Activated naive CD8-positive, alpha-beta T cell treated with anti-CD3 and anti-CD28 coated beads, Interleukin-2, amount 50 U/mL, for 24 hours (primary cell): Measurements from ENCODE around the gene TFAP2C.
"Not testable (repeated sequence)": the region's sequence is repeated elsewhere in the genome, so short reads cannot be mapped to it uniquely, and the experiment has no call there.

Experiments used
- ATAC-seq: fragments of 150-1000 bp; cut with Tn5 transposase; one replicate; pipeline ENCODE4 v1.10.0; 2021
- DNase-seq: peaks from one replicate; pipeline ENCODE4 v3.0.0; 2021
- H3K27ac Mint-ChIP-seq: one replicate; pipeline ENCODE4 v1.8.0; 2021; ENCODE audit warnings: mild to moderate bottlenecking, mixed read lengths
- H3K27me3 Mint-ChIP-seq: one replicate; pipeline ENCODE4 v1.8.0; 2021; ENCODE audit warnings: mixed read lengths
- H3K36me3 Mint-ChIP-seq: one replicate; pipeline ENCODE4 v1.8.0; 2021; ENCODE audit warnings: low read depth, mixed read lengths
- H3K4me1 Mint-ChIP-seq: one replicate; pipeline ENCODE4 v1.8.0; 2021; ENCODE audit warnings: mixed read lengths
- H3K4me3 Mint-ChIP-seq: one replicate; pipeline ENCODE4 v1.8.0; 2021; ENCODE audit warnings: mild to moderate bottlenecking, moderate library complexity, mixed read lengths
- H3K9me3 Mint-ChIP-seq: one replicate; pipeline ENCODE4 v1.8.0; 2021; ENCODE audit warnings: mixed read lengths

Gene TFAP2C

DNA sequence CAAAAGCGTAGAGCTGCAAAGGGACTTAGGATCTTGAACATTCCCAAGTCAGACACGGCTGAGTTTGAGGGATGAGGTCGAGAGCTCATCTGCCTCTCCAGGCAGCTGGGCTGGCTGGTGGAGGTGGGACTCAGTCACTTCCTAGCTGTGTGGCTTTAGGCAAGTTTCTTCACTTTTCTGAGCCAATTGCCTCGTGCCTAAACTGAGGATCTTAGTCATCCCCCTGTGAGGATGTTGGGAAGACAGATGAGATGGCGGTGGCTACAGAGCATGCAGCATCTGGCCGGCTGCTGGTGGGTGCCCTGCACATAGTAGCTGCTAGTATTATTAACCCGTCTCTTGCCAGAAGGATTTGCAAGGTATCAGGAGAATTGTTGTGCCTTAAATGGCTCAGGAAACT lies 27.5 kb downstream of the TFAP2C start:
- H3K27ac Mint-ChIP-seq = no peak overlapping the region
- H3K4me3 Mint-ChIP-seq = no peak overlapping the region
- ATAC-seq (no peak), DNase-seq (no peak)
- H3K9me3 Mint-ChIP-seq = no peaks in the 10 kb centered on the region
- H3K36me3 Mint-ChIP-seq = no peaks in the 10 kb centered on the region
- no peaks in the 10 kb centered on the region for H3K27me3 Mint-ChIP-seq
- H3K4me1 Mint-ChIP-seq = no peaks in the 10 kb centered on the region

DNA sequence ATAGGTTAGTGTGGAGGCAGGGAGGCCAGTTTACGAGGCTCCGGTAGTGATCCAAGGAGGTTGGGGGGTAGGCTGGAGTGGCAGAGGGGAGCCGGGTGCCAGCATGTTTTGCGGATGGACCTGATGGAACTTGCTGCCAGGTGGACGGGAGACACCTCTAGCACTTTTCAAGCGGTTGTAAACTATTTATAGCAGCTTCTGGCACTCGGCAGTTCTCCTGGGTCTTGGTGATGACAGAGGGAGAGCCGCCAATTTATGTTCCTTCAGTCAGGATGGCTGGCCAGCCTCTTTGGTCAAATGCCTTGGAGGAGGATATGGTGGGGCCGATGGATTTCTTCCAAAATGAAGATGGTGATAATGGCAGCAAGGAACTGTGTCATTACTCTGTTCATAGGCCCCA lies 28.8 kb downstream of the TFAP2C start:
- Mint-ChIP-seq H3K27ac (no peak overlapping the region), H3K36me3 (no peaks in the 10 kb centered on the region), H3K4me1 (no peaks in the 10 kb centered on the region), H3K4me3 (no peak overlapping the region), H3K9me3 (no peaks in the 10 kb centered on the region), H3K27me3 (no peaks in the 10 kb centered on the region)
- DNase-seq (no peak), ATAC-seq (no peak)

DNA sequence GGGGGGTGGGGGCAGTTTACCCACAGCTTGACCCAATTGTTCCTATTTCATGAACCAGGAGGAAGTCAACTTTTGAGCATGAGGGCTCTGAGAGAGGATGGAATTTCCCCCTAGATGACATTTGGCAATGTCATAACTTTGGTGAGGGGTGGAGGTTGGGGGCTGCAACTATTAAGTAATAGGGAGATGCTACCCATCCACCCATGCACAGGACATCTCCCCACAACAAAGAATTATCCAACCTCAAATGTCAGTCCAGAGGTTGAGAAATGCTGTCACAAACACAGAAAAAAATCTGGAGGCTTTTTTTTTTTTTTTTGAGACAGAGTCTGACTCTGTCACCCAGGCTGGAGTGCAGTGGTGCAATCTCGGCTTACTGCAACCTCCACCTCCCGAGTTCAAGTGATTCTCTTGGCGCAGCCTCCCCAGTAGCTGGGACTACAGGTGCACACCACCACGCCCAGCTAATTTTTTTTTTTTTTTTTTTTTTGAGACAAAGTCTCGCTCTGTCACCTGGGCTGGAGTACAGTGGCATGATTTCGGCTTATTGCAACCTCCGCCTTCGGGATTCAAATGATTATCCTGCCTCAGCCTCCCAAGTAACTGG lies 29.3 kb downstream of the TFAP2C start:
- not testable (repeated sequence) for DNase-seq, H3K27me3 Mint-ChIP-seq, H3K36me3 Mint-ChIP-seq, H3K4me1 Mint-ChIP-seq, H3K27ac Mint-ChIP-seq, H3K9me3 Mint-ChIP-seq, ATAC-seq, H3K4me3 Mint-ChIP-seq

DNA sequence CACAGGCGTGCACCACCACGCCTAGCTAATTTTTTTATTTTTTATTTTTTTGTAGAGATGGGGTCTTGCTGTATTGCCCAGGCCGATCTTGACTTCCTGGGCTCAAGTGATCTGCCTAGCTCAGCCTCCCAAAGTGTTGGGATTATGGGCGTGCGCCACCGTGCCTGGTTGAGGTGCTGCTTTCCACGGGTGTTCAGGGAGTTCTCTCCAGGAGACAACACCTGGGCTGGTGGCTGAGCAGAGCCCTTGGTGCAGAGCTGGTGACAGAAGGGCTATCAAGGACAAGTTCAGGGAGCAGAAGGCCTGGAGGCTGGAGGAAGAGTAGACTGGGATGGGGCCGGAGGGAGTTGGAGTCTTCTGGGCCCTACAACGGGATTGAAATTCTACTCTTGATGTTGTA lies 34.6 kb downstream of the TFAP2C start:
- DNase-seq (no peak), ATAC-seq (no peak)
- peaks cover 2% of the 10 kb centered on the region for H3K27me3 Mint-ChIP-seq
- no peaks in the 10 kb centered on the region for H3K4me1 Mint-ChIP-seq
- no peak overlapping the region for H3K27ac Mint-ChIP-seq
- no peak overlapping the region for H3K4me3 Mint-ChIP-seq
- no peaks in the 10 kb centered on the region for H3K36me3 Mint-ChIP-seq
- no peaks in the 10 kb centered on the region for H3K9me3 Mint-ChIP-seq

DNA sequence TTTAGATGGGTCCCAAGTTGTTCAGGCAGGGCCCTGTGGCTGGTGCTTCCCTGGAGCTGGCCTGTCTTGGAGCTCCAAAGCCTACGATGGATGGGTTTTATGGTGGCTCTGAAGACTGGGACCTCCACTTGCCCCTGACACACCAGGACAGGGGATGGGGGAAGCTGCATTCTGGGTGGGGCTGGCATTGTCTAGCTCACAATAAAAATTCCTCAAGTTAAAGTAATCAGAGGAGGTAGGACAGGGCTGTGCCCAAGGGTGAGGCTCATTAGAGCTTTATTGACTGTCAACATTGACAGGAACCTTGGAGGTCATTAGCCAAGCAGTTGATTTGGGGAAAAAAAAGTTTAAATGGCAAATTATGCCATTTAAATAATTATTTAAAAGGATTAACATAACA lies 35.7 kb downstream of the TFAP2C start:
- peaks cover 2% of the 10 kb centered on the region for H3K27me3 Mint-ChIP-seq
- no peaks in the 10 kb centered on the region for H3K9me3 Mint-ChIP-seq
- ATAC-seq (no peak), DNase-seq (no peak)
- no peak overlapping the region for H3K4me3 Mint-ChIP-seq
- no peak overlapping the region for H3K27ac Mint-ChIP-seq
- H3K36me3 Mint-ChIP-seq = no peaks in the 10 kb centered on the region
- no peaks in the 10 kb centered on the region for H3K4me1 Mint-ChIP-seq

- no peaks in the 10 kb centered on the region for H3K4me1 Mint-ChIP-seq
- no peak for ATAC-seq
These were observed 36.7 kb downstream of the TFAP2C start for GRCh38 chr20:56665806-56666205.

DNA sequence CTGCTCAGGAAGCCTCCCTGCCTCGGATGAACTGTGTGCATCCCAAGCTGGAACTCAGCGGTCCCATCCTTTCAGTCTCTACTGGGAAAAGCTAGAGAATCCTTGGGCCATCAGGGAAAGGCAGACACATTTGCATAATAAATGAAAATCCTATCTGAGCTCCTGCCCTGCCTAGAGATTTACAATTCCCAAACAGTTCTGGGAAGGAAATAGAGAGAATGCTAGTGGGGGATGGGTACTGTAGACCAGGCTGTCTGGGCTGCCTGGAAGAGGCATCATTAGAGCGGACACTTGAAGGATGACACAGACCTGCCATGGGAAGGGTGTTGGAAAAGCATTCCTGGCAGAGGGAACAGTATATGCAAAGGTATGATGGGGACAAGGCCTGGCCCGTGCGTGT lies 44.3 kb downstream of the TFAP2C start:
- H3K4me3 Mint-ChIP-seq = no peak overlapping the region
- no peaks in the 10 kb centered on the region for H3K27me3 Mint-ChIP-seq
- no peaks in the 10 kb centered on the region for H3K4me1 Mint-ChIP-seq
- no peaks in the 10 kb centered on the region for H3K9me3 Mint-ChIP-seq
- no peak overlapping the region for H3K27ac Mint-ChIP-seq
- DNase-seq (no peak), ATAC-seq (no peak)
- H3K36me3 Mint-ChIP-seq = no peaks in the 10 kb centered on the region

More at GRCh38 chr20:56665806-56666205, 36.7 kb downstream of the TFAP2C start:
- DNase-seq = no peak
- Mint-ChIP-seq H3K9me3 (no peaks in the 10 kb centered on the region), H3K27ac (no peak overlapping the region), H3K36me3 (no peaks in the 10 kb centered on the region), H3K4me3 (no peak overlapping the region), H3K27me3 (peaks cover 2% of the 10 kb centered on the region)

GRCh38 chr20:56676001-56676400 lies 46.9 kb downstream of the TFAP2C start:
- H3K27ac Mint-ChIP-seq = no peak overlapping the region
- H3K36me3 Mint-ChIP-seq = no peaks in the 10 kb centered on the region
- no peak for DNase-seq
- no peak for ATAC-seq
- H3K9me3 Mint-ChIP-seq = no peaks in the 10 kb centered on the region
- no peaks in the 10 kb centered on the region for H3K27me3 Mint-ChIP-seq
- no peaks in the 10 kb centered on the region for H3K4me1 Mint-ChIP-seq
- no peak overlapping the region for H3K4me3 Mint-ChIP-seq

DNA sequence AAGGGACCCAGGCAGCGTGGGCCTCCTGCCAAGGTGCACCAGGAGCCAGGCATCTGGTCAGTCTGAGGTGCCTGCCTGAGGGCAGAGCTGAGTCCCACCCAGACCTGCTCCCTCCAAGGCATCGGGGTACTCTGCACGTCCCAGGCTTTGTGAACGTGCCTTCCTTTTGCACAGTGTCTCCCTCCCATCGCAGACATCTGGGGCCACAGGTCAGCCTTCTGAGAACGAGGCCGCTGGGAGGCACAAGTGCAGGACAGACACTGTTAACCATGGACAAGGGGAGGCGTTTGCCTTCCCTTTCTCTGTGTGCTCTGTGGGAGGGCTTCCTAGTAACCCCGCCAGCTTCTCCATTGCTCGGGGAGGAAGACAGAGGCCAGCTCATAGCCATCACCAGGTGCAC lies 47.6 kb downstream of the TFAP2C start:
- H3K4me3 Mint-ChIP-seq = no peak overlapping the region
- DNase-seq (no peak), ATAC-seq (no peak)
- H3K27ac Mint-ChIP-seq = no peak overlapping the region
- no peaks in the 10 kb centered on the region for H3K36me3 Mint-ChIP-seq
- H3K4me1 Mint-ChIP-seq = no peaks in the 10 kb centered on the region
- H3K27me3 Mint-ChIP-seq = no peaks in the 10 kb centered on the region
- H3K9me3 Mint-ChIP-seq = no peaks in the 10 kb centered on the region

DNA sequence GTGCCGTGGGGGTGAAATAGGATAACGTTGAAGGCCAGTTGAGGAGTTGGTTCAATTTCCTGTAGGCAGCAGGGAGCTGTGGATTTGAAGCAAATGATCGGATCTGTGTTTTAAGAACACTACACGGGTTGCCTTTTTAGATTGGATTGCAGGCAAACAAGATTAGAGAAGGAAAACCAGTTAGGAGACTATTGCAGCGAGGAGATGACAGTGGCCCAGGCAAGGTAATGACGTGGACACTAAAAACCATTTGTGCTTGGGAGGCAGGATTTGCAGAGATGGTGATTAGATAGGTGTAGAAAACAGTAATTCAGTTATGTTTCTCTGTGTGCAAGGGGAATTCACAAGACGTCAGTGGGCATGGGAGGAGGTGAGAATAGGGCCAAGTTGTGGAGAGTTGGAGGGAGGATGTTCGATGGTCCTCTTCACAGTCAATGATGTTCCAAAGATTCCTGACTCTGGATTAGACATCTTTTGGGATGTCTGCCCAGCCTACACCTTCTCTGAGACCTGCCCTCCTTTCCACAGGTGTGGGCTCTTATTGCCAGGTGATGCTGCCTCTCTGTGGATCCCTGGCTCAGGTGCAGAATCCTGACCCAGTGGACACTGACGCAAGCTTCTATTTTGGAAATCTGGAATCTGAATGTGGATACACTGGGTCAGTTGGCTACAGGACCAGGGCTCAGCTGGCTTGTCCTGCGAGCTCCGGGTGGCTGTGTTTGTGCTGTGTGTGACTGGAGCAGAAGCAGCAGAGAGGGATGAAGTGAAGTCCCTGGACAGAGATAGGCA lies 54.2 kb downstream of the TFAP2C start:
- no peak for ATAC-seq
- no peak for DNase-seq
- Mint-ChIP-seq H3K4me1 (no peaks in the 10 kb centered on the region), H3K4me3 (no peak overlapping the region), H3K27ac (no peak overlapping the region), H3K36me3 (no peaks in the 10 kb centered on the region), H3K9me3 (no peaks in the 10 kb centered on the region), H3K27me3 (peaks cover 3% of the 10 kb centered on the region)

DNA sequence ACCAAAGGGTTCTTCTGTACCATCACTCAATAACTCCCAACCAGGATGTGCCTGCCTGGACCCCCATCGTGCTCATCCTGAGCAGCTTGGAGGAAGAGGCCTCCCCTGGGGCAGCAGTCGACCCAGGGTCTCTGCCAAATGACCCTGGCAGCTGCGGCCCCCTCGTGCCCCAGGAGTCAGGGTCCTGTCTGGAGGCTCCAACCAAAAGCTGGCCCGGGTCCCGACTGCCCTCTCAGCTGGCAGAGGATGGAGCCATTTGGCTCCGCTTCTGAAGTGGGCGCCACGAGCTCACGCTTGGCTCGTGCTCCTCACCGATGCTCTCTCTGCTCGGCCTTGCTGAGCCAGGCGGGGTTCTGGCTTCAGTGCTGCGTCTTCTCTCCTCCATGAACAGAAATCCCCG lies 56.8 kb downstream of the TFAP2C start:
- no peaks in the 10 kb centered on the region for H3K4me1 Mint-ChIP-seq
- no peak for ATAC-seq

GRCh38 chr20:56687061-56687460 lies 58.0 kb downstream of the TFAP2C start:
- Mint-ChIP-seq H3K4me1 (no peaks in the 10 kb centered on the region), H3K4me3 (no peak overlapping the region), H3K27me3 (peaks cover 3% of the 10 kb centered on the region), H3K27ac (no peak overlapping the region), H3K9me3 (no peaks in the 10 kb centered on the region), H3K36me3 (no peaks in the 10 kb centered on the region)
- DNase-seq = no peak
- ATAC-seq = no peak

More for the DNA sequence above, 56.8 kb downstream of the TFAP2C start:
- Mint-ChIP-seq H3K36me3 (no peaks in the 10 kb centered on the region), H3K27ac (no peak overlapping the region), H3K4me3 (no peak overlapping the region), H3K27me3 (peaks cover 3% of the 10 kb centered on the region), H3K9me3 (no peaks in the 10 kb centered on the region)
- DNase-seq = no peak

DNA sequence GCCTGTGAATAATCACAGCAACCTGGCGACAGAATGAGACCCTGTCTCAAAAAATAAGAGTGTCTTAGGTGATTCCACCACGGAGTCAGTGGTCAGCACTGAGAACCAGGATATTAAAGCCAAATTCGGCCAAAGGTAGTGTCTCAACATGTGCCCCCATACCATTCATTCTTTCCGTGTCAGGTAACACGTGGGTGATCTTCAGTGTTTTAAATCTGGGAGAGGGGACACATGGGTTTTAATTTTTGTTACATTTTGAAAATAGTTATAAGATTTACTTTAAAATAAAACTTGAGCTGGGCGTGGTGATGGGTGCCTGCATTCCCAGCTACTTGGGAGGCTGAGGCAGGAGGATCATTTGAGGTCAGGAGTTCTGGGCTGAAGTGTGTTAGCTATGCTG lies 59.0 kb downstream of the TFAP2C start:
- Mint-ChIP-seq H3K27ac (no peak overlapping the region), H3K27me3 (peaks cover 3% of the 10 kb centered on the region), H3K4me1 (no peaks in the 10 kb centered on the region), H3K4me3 (no peak overlapping the region), H3K9me3 (peaks cover 2% of the 10 kb centered on the region), H3K36me3 (no peaks in the 10 kb centered on the region)
- DNase-seq (no peak), ATAC-seq (no peak)
